GM18519 (cell line): ENCODE results near the gene B3GNT8.
"Not testable (repeated sequence)": the region's sequence is repeated elsewhere in the genome, so short reads cannot be mapped to it uniquely, and the experiment has no call there.

Experiments
- ATAC-seq: cut with Tn5 transposase; IDR thresholded peaks from one replicate; pipeline ENCODE4 v1.9.1; 2021; ENCODE audit warnings: mild to moderate bottlenecking, moderate library complexity; ENCODE audit not compliant: unreplicated experiment, low FRiP score

B3GNT8 gene

GRCh38 chr19:41420101-41420880 lies 6.9 kb downstream of the B3GNT8 start:
- no peak for ATAC-seq

- ATAC-seq, result no peak
Measured at GRCh38 chr19:41416194-41416674, 10.9 kb downstream of the B3GNT8 start.

GRCh38 chr19:41415154-41415571 lies 12.0 kb downstream of the B3GNT8 start:
- ATAC-seq, result no peak

- no peak for ATAC-seq
Measured at GRCh38 chr19:41414461-41414860, 12.7 kb downstream of the B3GNT8 start.

- no peak for ATAC-seq
Measured at GRCh38 chr19:41413947-41414346, 13.2 kb downstream of the B3GNT8 start.

GRCh38 chr19:41412953-41413352 lies 14.2 kb downstream of the B3GNT8 start:
- ATAC-seq, result no peak

GRCh38 chr19:41411968-41412265 lies 15.3 kb downstream of the B3GNT8 start:
- no peak for ATAC-seq

- ATAC-seq, result no peak
Measured at GRCh38 chr19:41411100-41411967, 15.8 kb downstream of the B3GNT8 start.

- no peak for ATAC-seq
Measured at GRCh38 chr19:41410336-41411054, 16.7 kb downstream of the B3GNT8 start.

- ATAC-seq, result no peak
Measured at GRCh38 chr19:41409288-41409687, 17.9 kb downstream of the B3GNT8 start.

- not testable (repeated sequence) for ATAC-seq
Measured at GRCh38 chr19:41408846-41409245, 18.3 kb downstream of the B3GNT8 start.

GRCh38 chr19:41408256-41408655 lies 18.9 kb downstream of the B3GNT8 start:
- ATAC-seq, result no peak

GRCh38 chr19:41407271-41407670 lies 19.9 kb downstream of the B3GNT8 start:
- no peak for ATAC-seq

- no peak for ATAC-seq
Measured at GRCh38 chr19:41405776-41406175, 21.4 kb downstream of the B3GNT8 start.

GRCh38 chr19:41403181-41403970 lies 23.8 kb downstream of the B3GNT8 start:
- no peak for ATAC-seq

GRCh38 chr19:41402010-41402409 lies 25.2 kb downstream of the B3GNT8 start:
- ATAC-seq, result no peak

- ATAC-seq, result no peak
Measured at GRCh38 chr19:41401483-41401882, 25.7 kb downstream of the B3GNT8 start.

- ATAC-seq, result no peak
Measured at GRCh38 chr19:41399525-41399924, 27.6 kb downstream of the B3GNT8 start.

- ATAC-seq, result no peak
Measured at GRCh38 chr19:41399091-41399490, 28.1 kb downstream of the B3GNT8 start.

- no peak for ATAC-seq
Measured at GRCh38 chr19:41398598-41398997, 28.6 kb downstream of the B3GNT8 start.
